GM12878 (cell line): Measurements from ENCODE around the gene CFDP1. TPM values are rescaled to one million over a fixed set of nuclear protein-coding genes. Genes with fewer than 3 reads are reported as not detected.

Experiments
- ATAC-seq: fragments of 200-7000 bp; cut with Tn5 transposase; 3 replicates; pipeline ENCODE4 v1.9.1; 2020; ENCODE audit warnings: mild to moderate bottlenecking, moderate library complexity
- BruUV-seq: library from RNA; stranded (reverse); fragments of 400-500 nt; replicated peaks from 2 replicates; lab custom pipeline; 2021; lab: Mats Ljungman, UMichigan
- CTCF ChIA-PET: fragments of 300-600 bp; sonication (Branson Sonifier 250); formaldehyde crosslinking; extraction: SDS; loops from one replicate; lab custom pipeline; 2021; ENCODE audit warnings: inconsistent platforms; lab: Yijun Ruan, JAX
- POLR2A ChIA-PET: fragments of 350-600 bp; formaldehyde crosslinking; extraction: SDS; loops from one replicate; lab custom pipeline; 2021; ENCODE audit warnings: inconsistent platforms; lab: Charles Lee
- RAD21 ChIA-PET: fragments of 300-600 bp; sonication (Branson Sonifier 250); formaldehyde crosslinking; loops from one replicate; lab custom pipeline; 2023; ENCODE audit warnings: antibody characterized with exemption; ENCODE audit not compliant: unreplicated experiment; lab: Charles Lee
- SMC1A ChIA-PET: fragments of 300-600 bp; sonication (Branson Sonifier 250); formaldehyde crosslinking; loops from one replicate; lab custom pipeline; 2023; ENCODE audit not compliant: unreplicated experiment, uncharacterized antibody; lab: Charles Lee
- DNase-seq: peaks from one replicate; pipeline ENCODE4 v3.0.0-alpha.2; 2011; ENCODE audit warnings: low read depth, low spot score
- FAIRE-seq: peaks from 3 replicates; lab custom pipeline; 2011; peaks lifted over from hg19 to GRCh38; lab: Jason Lieb, UNC
- H2AFZ ChIP-seq: 2 replicates; pipeline ENCODE4 v1.6.0; 2011; ENCODE audit warnings: low read depth, low read length, control low read depth; ENCODE audit not compliant: control insufficient read depth
- H3K27ac ChIP-seq: 2 replicates; pipeline ENCODE4 v1.5.1; 2011; ENCODE audit warnings: control low read depth; ENCODE audit not compliant: control insufficient read depth, insufficient read depth
- H3K27me3 ChIP-seq, 2 experiments: replicated peaks in 1 of 2; 2 replicates each; pipeline versions ENCODE4 v1.6.0 to v1.6.1; 2011; ENCODE audit warnings: low read length in 1 of 2; ENCODE audit not compliant: control insufficient read depth in 2 of 2, insufficient read depth in 2 of 2
- H3K36me3 ChIP-seq, 2 experiments: 2 replicates each; pipeline ENCODE4 v1.5.1; 2011; ENCODE audit warnings: low read length in 1 of 2; ENCODE audit not compliant: control insufficient read depth in 2 of 2, insufficient read depth in 2 of 2
- H3K4me1 ChIP-seq: 2 replicates; pipeline ENCODE4 v1.6.1; 2011; ENCODE audit warnings: mild to moderate bottlenecking, low read length, moderate library complexity, mixed read lengths; ENCODE audit not compliant: control insufficient read depth, insufficient read depth
- H3K4me2 ChIP-seq: 2 replicates; pipeline ENCODE4 v1.6.0; 2011; ENCODE audit warnings: control low read depth; ENCODE audit not compliant: control insufficient read depth, insufficient read depth
- H3K4me3 ChIP-seq: fragments of 200-600 bp; sonication (generic); 2 replicates; pipeline ENCODE4 v1.5.1; 2016
- H3K79me2 ChIP-seq: 2 replicates; pipeline ENCODE4 v1.6.0; 2011; ENCODE audit warnings: low read length; ENCODE audit not compliant: control insufficient read depth, insufficient read depth
- H3K9ac ChIP-seq: 2 replicates; pipeline ENCODE4 v1.8.0; 2011; ENCODE audit warnings: low read length, control low read depth, mixed read lengths; ENCODE audit not compliant: control insufficient read depth, insufficient read depth
- H3K9me3 ChIP-seq: replicated peaks from 3 replicates; pipeline ENCODE4 v1.5.1; 2011; ENCODE audit warnings: mild to moderate bottlenecking, low read length; ENCODE audit not compliant: control insufficient read depth, insufficient read depth
- H4K20me1 ChIP-seq: 2 replicates; pipeline ENCODE4 v1.6.0; 2011; ENCODE audit not compliant: control insufficient read depth, insufficient read depth
- BHLHE40 ChIP-seq, 2 experiments: fragments of 450-650 bp in 1 of 2; IDR thresholded peaks; 2 replicates each; pipeline ENCODE4 v1.6.1; 2011 to 2017; ENCODE audit warnings: low read depth in 2 of 2, borderline replicate concordance in 1 of 2, improper control_type of control experiment in 1 of 2, low read length in 1 of 2, mild to moderate bottlenecking in 1 of 2
- EP300 ChIP-seq, 2 experiments: fragments of 150-350 bp in 1 of 2; IDR thresholded peaks; 2 replicates each; pipeline ENCODE4 v1.6.1; 2011 to 2012; ENCODE audit warnings: low read depth in 2 of 2, low read length in 2 of 2, borderline replicate concordance in 1 of 2, improper control_type of control experiment in 1 of 2, inconsistent platforms in 1 of 2; ENCODE audit not compliant: control insufficient read depth in 1 of 2
- FOS ChIP-seq: IDR thresholded peaks from 3 replicates; pipeline ENCODE4 v1.6.1; 2011; ENCODE audit warnings: borderline replicate concordance; ENCODE audit not compliant: insufficient read length; ENCODE audit errors: extremely low read depth
- GATAD2B ChIP-seq: fragments of 450-650 bp; conservative IDR thresholded peaks from 2 replicates; pipeline ENCODE4 v1.6.1; 2017; ENCODE audit warnings: low read depth, mild to moderate bottlenecking, moderate library complexity
- IKZF1 ChIP-seq: fragments of 450-650 bp; conservative IDR thresholded peaks from 2 replicates; pipeline ENCODE4 v1.6.1; 2017; ENCODE audit warnings: antibody characterized with exemption, mild to moderate bottlenecking
- IKZF2 ChIP-seq, 2 experiments: fragments of 450-650 bp; IDR thresholded peaks; 2 replicates each; pipeline ENCODE4 v1.6.1; 2017; ENCODE audit warnings: mild to moderate bottlenecking in 2 of 2, moderate library complexity in 2 of 2
- MLLT1 ChIP-seq: fragments of 450-650 bp; IDR thresholded peaks from 2 replicates; pipeline ENCODE4 v1.6.1; 2016; ENCODE audit warnings: mild to moderate bottlenecking
- MTA2 ChIP-seq: fragments of 450-650 bp; IDR thresholded peaks from 2 replicates; pipeline ENCODE4 v1.6.1; 2016; ENCODE audit warnings: low read depth, mild to moderate bottlenecking, moderate library complexity
- MTA3 ChIP-seq: IDR thresholded peaks from 2 replicates; pipeline ENCODE4 v1.6.1; 2012; ENCODE audit warnings: low read length, inconsistent platforms, borderline replicate concordance
- NBN ChIP-seq: fragments of 450-650 bp; IDR thresholded peaks from 2 replicates; pipeline ENCODE4 v1.6.1; 2016
- NR2F1 ChIP-seq: fragments of 450-650 bp; conservative IDR thresholded peaks from 2 replicates; pipeline ENCODE4 v1.6.1; 2017; ENCODE audit warnings: mild to moderate bottlenecking
- PAX5 ChIP-seq: IDR thresholded peaks from 2 replicates; pipeline ENCODE4 v1.6.1; 2011; ENCODE audit warnings: low read depth, low read length, borderline replicate concordance
- RUNX3 ChIP-seq: IDR thresholded peaks from 2 replicates; pipeline ENCODE4 v1.6.1; 2012; ENCODE audit warnings: low read length, inconsistent platforms
- SREBF2 ChIP-seq: IDR thresholded peaks from 2 replicates; pipeline ENCODE4 v1.6.1; 2012; ENCODE audit warnings: mild to moderate bottlenecking, low read length
- ZZZ3 ChIP-seq: IDR thresholded peaks from 2 replicates; pipeline ENCODE4 v1.6.1; 2011; ENCODE audit warnings: low read depth; ENCODE audit not compliant: control insufficient read depth, insufficient read length
- WGBS: methylation state at CpG from one replicate; pipeline ENCODE4 v1.1.6; 2016; ENCODE audit warnings: low lambda C conversion rate; ENCODE audit not compliant: insufficient replicate concordance, insufficient coverage; ENCODE audit errors: missing lambda C conversion rate; 5-methylcytosine and 5-hydroxymethylcytosine counted together
- in situ Hi-C: fragments of 300-500 bp; cut with MboI; formaldehyde crosslinking; loops from 9 replicates; pipeline ENCODE4 v1.14.3; 2018; ENCODE audit warnings: mixed read lengths
- intact Hi-C: fragments of 100-400 bp; cut with micrococcal nuclease; formaldehyde crosslinking; loops from one replicate; pipeline ENCODE4 v1.14.2; 2022; ENCODE audit not compliant: unreplicated experiment
- polyA plus RNA-seq, 11 experiments: library from polyadenylated mRNA; depleted of rRNA in 4 of 11; unstranded in 6 of 11; stranded (reverse) in 5 of 11; fragments of >200 nt; fragmentation: Nextera tagmentation in 4 of 11; fragmentation: Illumina TruSeq in 1 of 11; extraction: Ambion mirVana in 4 of 11; extraction: Trizol in 1 of 11; gene quantifications; 1 replicate in 1 of 11; 2 replicates in 10 of 11; pipeline versions ENCODE4 v1.2.1 to v1.2.3, GENCODE V29; 2011 to 2016; ENCODE audit warnings: inconsistent platforms in 2 of 11, missing spikeins in 2 of 11, low read depth in 1 of 11
- total RNA-seq, 4 experiments: library from RNA; depleted of rRNA in 3 of 4; stranded (reverse); fragments of >200 nt in 3 of 4; fragmentation: Illumina TruSeq in 1 of 4; extraction: Trizol in 1 of 4; gene quantifications; 2 replicates each; pipeline versions ENCODE4 v1.2.1 to v1.2.3, GENCODE V29; 2013 to 2021
- TF ChIP-seq, protein P1 (sequence below): fragments of 450-650 bp; IDR thresholded peaks from 2 replicates; pipeline ENCODE4 v1.6.1; 2017; ENCODE audit warnings: borderline replicate concordance

Gene CFDP1
- total and polyA plus RNA-seq, 10 of the 15 experiments (the other 5 are each of a cell fraction or from before 2014, with no cell fraction given): 22.3 to 64.8 (median 36.7) TPM

GRCh38 chr16:75288596-75289120, 144.6 kb downstream of the CFDP1 start:
- ChIA-PET SMC1A (no interaction called here), CTCF (interaction anchor here (0.8 to 1.3 kb wide), 2 partner anchors 22 to 55 kb away, joined by 3 read pairs; no protein-coding TSS in a partner anchor), RAD21 (interaction anchor here (2.1 kb wide), 1 partner anchor 91 kb away, joined by 5 read pairs; no protein-coding TSS in a partner anchor), POLR2A (interaction anchor here (0.6 to 1.2 kb wide), 2 partner anchors 31 to 192 kb away, joined by 3 read pairs; no protein-coding TSS in a partner anchor)
- H3K27ac ChIP-seq: no peak overlapping the region
- DNase-seq (peak; percentile 55), FAIRE-seq (peak; percentile 83), ATAC-seq (peak; percentile 88)
- H3K4me1 ChIP-seq: peaks cover 10% of the 10 kb centered on the region
- H3K4me2 ChIP-seq: no peak overlapping the region
- BruUV-seq: no TSS peak
- 67% methylated on average over 10 of the region's 10 CpGs for WGBS
- no peak for TF ChIP-seq FOS
- peak; percentile 39 to 54; a peak in 2 of 4 replicates for TF ChIP-seq IKZF2 (IDR thresholded peaks at IDR 0.05)
- peak; percentile 26; the same call in 1 of the 2 replicates for TF ChIP-seq GATAD2B
- TF ChIP-seq, protein P1, sequence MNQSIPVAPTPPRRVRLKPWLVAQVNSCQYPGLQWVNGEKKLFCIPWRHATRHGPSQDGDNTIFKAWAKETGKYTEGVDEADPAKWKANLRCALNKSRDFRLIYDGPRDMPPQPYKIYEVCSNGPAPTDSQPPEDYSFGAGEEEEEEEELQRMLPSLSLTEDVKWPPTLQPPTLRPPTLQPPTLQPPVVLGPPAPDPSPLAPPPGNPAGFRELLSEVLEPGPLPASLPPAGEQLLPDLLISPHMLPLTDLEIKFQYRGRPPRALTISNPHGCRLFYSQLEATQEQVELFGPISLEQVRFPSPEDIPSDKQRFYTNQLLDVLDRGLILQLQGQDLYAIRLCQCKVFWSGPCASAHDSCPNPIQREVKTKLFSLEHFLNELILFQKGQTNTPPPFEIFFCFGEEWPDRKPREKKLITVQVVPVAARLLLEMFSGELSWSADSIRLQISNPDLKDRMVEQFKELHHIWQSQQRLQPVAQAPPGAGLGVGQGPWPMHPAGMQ: peak; percentile 46; the same call in 1 of the 2 replicates
- peak; percentile 57; the same call in 1 of the 2 replicates for TF ChIP-seq PAX5
- TF ChIP-seq NBN: 0 out of 2 replicates have a peak, but pooled peaks have one; percentile 57
- TF ChIP-seq MLLT1: peak; percentile 97
- peak in 1 of 2 experiments; percentile 19; a peak in 1 of 4 replicates for TF ChIP-seq EP300 (IDR thresholded peaks at IDR 0.05; ENCODE audit: borderline replicate concordance in 1 of 2, control insufficient read depth in 1 of 2, low read depth in 2 of 2, low read length in 2 of 2)
- peak; percentile 56; the same call in 1 of the 2 replicates for TF ChIP-seq MTA2
- peak; percentile 44; the same call in 1 of the 2 replicates for TF ChIP-seq RUNX3
- peak; percentile 27; the same call in 1 of the 2 replicates for TF ChIP-seq IKZF1
- no peak for TF ChIP-seq MTA3
- TF ChIP-seq ZZZ3: no peak
- TF ChIP-seq NR2F1: peak; percentile 86
- TF ChIP-seq BHLHE40 (IDR thresholded peaks at IDR 0.05; ENCODE audit: borderline replicate concordance in 1 of 2, low read depth in 2 of 2, low read length in 1 of 2): peak in 1 of 2 experiments; percentile 69; a peak in 2 of 4 replicates
- no peak for TF ChIP-seq SREBF2
- no peaks in the 10 kb centered on the region for H4K20me1 ChIP-seq
- H3K27me3 ChIP-seq: no peaks in the 10 kb centered on the region
- no peak overlapping the region for H3K9ac ChIP-seq
- intact Hi-C loops (no loop called here), in situ Hi-C loops (no loop called here)
- H3K79me2 ChIP-seq: no peaks in the 10 kb centered on the region
- no peak overlapping the region for H3K4me3 ChIP-seq
- H2AFZ ChIP-seq: no peak overlapping the region
- no peaks in the 10 kb centered on the region; the same call in 2 of the 3 replicates for H3K9me3 ChIP-seq
- H3K36me3 ChIP-seq: no peaks in the 10 kb centered on the region
